MM.1S (cell line): ENCODE data around the gene HSPB1.

ENCODE experiments used
- DNase-seq: peaks from one replicate; pipeline ENCODE4 v3.0.0-alpha.2; 2015
- H2AFZ ChIP-seq: fragments of 300-600 bp; sonication (generic); 2 replicates; pipeline ENCODE4 v1.6.0; 2016; ENCODE audit warnings: antibody characterized with exemption, low read length
- H3F3A ChIP-seq: fragments of 300-600 bp; sonication (generic); 2 replicates; pipeline ENCODE4 v1.6.1; 2016; ENCODE audit warnings: mild to moderate bottlenecking, antibody characterized with exemption, low read length, moderate library complexity, mixed read lengths; ENCODE audit not compliant: insufficient read depth
- H3K27ac ChIP-seq: fragments of 300-600 bp; sonication (generic); 2 replicates; pipeline ENCODE4 v1.5.1; 2016; ENCODE audit warnings: mild to moderate bottlenecking, low read length
- H3K27me3 ChIP-seq: fragments of 300-600 bp; sonication (generic); replicated peaks from 2 replicates; pipeline ENCODE4 v1.6.0; 2016; ENCODE audit warnings: low read length; ENCODE audit not compliant: insufficient read depth
- H3K36me3 ChIP-seq: fragments of 300-600 bp; sonication (generic); replicated peaks from 2 replicates; pipeline ENCODE4 v1.6.1; 2016; ENCODE audit warnings: mild to moderate bottlenecking, low read length, mixed read lengths; ENCODE audit not compliant: insufficient read depth
- H3K4me1 ChIP-seq: fragments of 300-600 bp; sonication (generic); 2 replicates; pipeline ENCODE4 v1.6.1; 2016; ENCODE audit warnings: low read length, mixed read lengths
- H3K4me2 ChIP-seq: fragments of 300-600 bp; sonication (generic); 2 replicates; pipeline ENCODE4 v1.6.0; 2016; ENCODE audit warnings: low read depth, low read length
- H3K4me3 ChIP-seq: fragments of 300-600 bp; sonication (generic); 2 replicates; pipeline ENCODE4 v1.5.1; 2016; ENCODE audit warnings: low read length, mixed read lengths
- H3K79me2 ChIP-seq: fragments of 300-600 bp; sonication (generic); 2 replicates; pipeline ENCODE4 v1.6.1; 2016; ENCODE audit warnings: mixed run types, low read length, mixed read lengths
- H3K9ac ChIP-seq: fragments of 300-600 bp; sonication (generic); 2 replicates; pipeline ENCODE4 v1.6.1; 2016; ENCODE audit warnings: low read length, mixed read lengths
- H3K9me2 ChIP-seq: fragments of 300-600 bp; sonication (generic); replicated peaks from 2 replicates; pipeline ENCODE4 v1.6.1; 2016; ENCODE audit warnings: mild to moderate bottlenecking, low read length, mixed read lengths; ENCODE audit not compliant: insufficient read depth
- H3K9me3 ChIP-seq: fragments of 300-600 bp; sonication (generic); replicated peaks from 2 replicates; pipeline ENCODE4 v1.6.1; 2016; ENCODE audit warnings: mild to moderate bottlenecking, low read length, mixed read lengths; ENCODE audit not compliant: insufficient read depth
- H4K20me1 ChIP-seq: fragments of 300-600 bp; sonication (generic); 2 replicates; pipeline ENCODE4 v1.6.1; 2016; ENCODE audit warnings: mild to moderate bottlenecking, low read length, moderate library complexity, mixed read lengths; ENCODE audit not compliant: insufficient read depth
- CTCF ChIP-seq: fragments of 300-600 bp; sonication (generic); IDR thresholded peaks from 2 replicates; pipeline ENCODE4 v1.5.1; 2016; ENCODE audit warnings: antibody characterized with exemption, low read length, mixed read lengths
- EZH2 ChIP-seq: fragments of 300-600 bp; sonication (generic); optimal IDR thresholded peaks from 2 replicates; pipeline ENCODE3; 2017; ENCODE audit warnings: low read depth, mild to moderate bottlenecking, antibody characterized with exemption, low read length, mixed read lengths
- EZH2phosphoT487 ChIP-seq: fragments of 300-600 bp; sonication (generic); IDR thresholded peaks from 2 replicates; pipeline ENCODE4 v1.6.1; 2018; ENCODE audit warnings: antibody characterized with exemption, low read length

Gene HSPB1

GRCh38 chr7:76302347-76303201 is at the start of gene HSPB1:
TSS of gene HSPB1 (plus strand) at chr7:76302673. CDS start at chr7:76302713, 40 bp downstream.
- Histone ChIP-seq H3K27me3 (peaks cover 10% of the 10 kb centered on the region; the same call in 1 of the 2 replicates), H3K36me3 (no peaks in the 10 kb centered on the region), H3K4me3 (peak within 1 kb of the TSS; percentile 67), H3K9me2 (no peaks in the 10 kb centered on the region), H3K9me3 (no peaks in the 10 kb centered on the region), H3K79me2 (no peaks in the 10 kb centered on the region), H3K27ac (no peak within 1 kb of the TSS), H3K4me2 (peak within 1 kb of the TSS; percentile 99), H3K4me1 (0 out of 2 replicates have a peak, but pooled peaks cover 9% of the 10 kb centered on the region), H3F3A (no peaks in the 10 kb centered on the region; the same call in 1 of the 2 replicates), H3K9ac (peak within 1 kb of the TSS; percentile 39; the same call in 1 of the 2 replicates), H2AFZ (peak within 1 kb of the TSS; percentile 83), H4K20me1 (no peaks in the 10 kb centered on the region)
- DNase-seq: peak; percentile 40
- no peak for TF ChIP-seq EZH2phosphoT487
- no peak for TF ChIP-seq EZH2
- no peak for TF ChIP-seq CTCF

GRCh38 chr7:76254781-76255180 is 47.7 kb upstream of the HSPB1 start:
- no peak for DNase-seq
- Histone ChIP-seq H3F3A (no peaks in the 10 kb centered on the region), H2AFZ (no peak overlapping the region), H3K79me2 (no peaks in the 10 kb centered on the region), H3K27me3 (peaks cover 35% of the 10 kb centered on the region), H3K9me2 (no peaks in the 10 kb centered on the region), H4K20me1 (no peaks in the 10 kb centered on the region), H3K9me3 (no peaks in the 10 kb centered on the region), H3K9ac (no peak overlapping the region), H3K27ac (no peak overlapping the region), H3K4me3 (no peak overlapping the region), H3K4me2 (no peak overlapping the region), H3K36me3 (no peaks in the 10 kb centered on the region), H3K4me1 (no peaks in the 10 kb centered on the region)
- TF ChIP-seq EZH2phosphoT487: no peak
- TF ChIP-seq EZH2: no peak
- no peak for TF ChIP-seq CTCF

GRCh38 chr7:76257973-76258372 is 44.5 kb upstream of the HSPB1 start:
- H2AFZ ChIP-seq: no peak overlapping the region
- H4K20me1 ChIP-seq: no peaks in the 10 kb centered on the region
- peaks cover 32% of the 10 kb centered on the region for H3K27me3 ChIP-seq
- no peaks in the 10 kb centered on the region for H3K36me3 ChIP-seq
- DNase-seq: no peak
- TF ChIP-seq CTCF (no peak), EZH2 (no peak), EZH2phosphoT487 (no peak)
- no peak overlapping the region for H3K27ac ChIP-seq
- H3K79me2 ChIP-seq: no peaks in the 10 kb centered on the region
- no peak overlapping the region for H3K4me2 ChIP-seq
- H3K4me3 ChIP-seq: no peak overlapping the region
- H3F3A ChIP-seq: no peaks in the 10 kb centered on the region
- no peak overlapping the region for H3K9ac ChIP-seq
- no peaks in the 10 kb centered on the region for H3K4me1 ChIP-seq
- no peaks in the 10 kb centered on the region for H3K9me2 ChIP-seq
- no peaks in the 10 kb centered on the region for H3K9me3 ChIP-seq
